Stromal cell of bone marrow (primary cell): ENCODE results near the gene SYT5.

Source experiments
- DNase-seq: peaks from one replicate; pipeline ENCODE4 v3.0.0-alpha.2; 2012; ENCODE audit warnings: low read depth

SYT5 gene

DNA sequence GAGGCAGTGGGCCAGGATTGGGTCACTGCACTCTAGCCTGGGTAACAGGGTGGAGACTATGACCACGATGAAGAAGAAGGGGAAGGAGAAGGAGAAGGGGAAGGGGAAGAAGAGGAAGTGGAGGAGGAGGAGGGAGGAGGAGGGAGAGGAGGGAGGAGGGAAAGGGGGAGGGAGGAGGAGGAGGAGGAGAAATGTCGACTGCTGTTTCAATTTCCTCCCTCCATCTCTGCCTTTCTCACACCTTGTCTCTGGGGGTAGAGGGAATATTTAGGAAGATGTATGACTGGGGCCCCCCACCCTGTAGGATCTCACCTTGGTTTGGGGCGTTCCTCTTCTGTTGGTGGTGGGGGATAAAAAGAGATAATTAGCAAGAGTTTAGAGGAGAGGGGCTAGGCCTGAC is 34.9 kb downstream of the SYT5 start:
- no peak for DNase-seq

DNA sequence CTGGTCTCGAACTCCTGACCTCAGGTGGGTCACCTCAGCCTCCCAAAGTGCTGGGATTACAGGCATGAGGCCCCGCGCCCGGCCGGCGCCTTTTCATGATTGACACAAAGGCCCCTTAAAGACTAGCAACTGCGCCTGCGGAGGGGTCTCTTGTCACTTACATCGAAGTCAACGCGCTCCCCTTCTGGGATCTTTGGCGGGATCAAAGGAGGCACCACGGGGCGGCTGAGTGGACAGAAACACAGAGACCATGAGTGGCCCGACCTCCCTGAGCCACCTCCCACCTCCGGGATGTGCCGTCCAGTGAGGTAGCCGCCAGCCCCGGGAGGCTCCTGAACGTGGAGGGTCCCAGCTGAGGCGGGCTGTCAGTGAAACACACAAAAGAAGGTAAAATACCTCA is 38.4 kb downstream of the SYT5 start:
- no peak for DNase-seq

DNA sequence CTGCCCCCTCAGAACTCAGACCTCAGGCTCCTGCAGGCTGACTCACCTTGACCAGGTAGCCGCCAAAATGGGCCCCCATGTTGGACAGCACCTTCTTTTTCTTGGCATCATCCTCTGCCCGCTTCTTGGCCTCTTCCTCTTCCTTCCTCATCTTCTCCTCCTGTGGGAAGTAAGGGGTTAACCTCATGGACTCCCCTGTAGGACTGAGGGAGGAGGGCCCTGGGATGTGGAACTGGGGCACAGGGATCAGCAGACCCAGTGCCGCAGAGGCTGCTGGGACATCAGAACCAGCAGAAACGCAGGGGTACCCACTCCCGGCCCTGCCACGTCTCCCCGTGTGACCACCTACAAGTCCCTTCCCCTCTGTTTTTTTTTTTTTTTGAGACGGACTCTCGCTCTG is 42.2 kb downstream of the SYT5 start:
- no peak for DNase-seq

DNA sequence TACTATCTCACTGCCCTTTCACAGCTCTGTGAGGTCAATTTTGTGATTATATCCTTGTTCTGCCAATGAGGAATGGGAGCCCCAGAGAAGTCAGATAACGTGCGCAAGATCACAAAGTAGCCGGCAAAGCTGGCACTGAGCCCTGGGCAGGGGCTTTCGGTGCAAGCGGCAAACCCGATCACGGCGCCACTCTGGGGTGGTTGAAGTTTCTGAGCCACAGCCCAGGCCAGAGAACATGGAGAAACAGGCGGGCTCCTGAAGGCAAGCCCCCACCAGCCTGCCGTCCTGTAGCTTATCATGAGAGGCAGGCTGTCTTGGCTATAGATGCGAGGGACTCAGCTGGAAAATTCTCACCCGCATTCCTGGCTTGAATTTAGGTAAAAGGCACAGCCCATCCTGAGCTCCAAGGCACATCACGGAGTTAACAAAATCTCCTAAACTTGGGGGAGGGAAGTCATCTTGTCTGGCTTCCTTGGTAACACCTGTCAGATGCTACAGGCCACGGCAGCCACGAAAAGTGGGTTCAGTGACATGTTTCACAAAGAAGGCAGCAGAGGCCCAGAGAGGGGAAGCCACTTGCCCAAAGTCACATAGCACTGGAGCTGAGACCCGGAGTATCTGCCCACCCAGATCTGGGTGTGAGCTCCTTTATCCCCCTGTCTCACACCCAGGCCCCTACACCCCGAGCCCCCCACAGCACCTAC is 43.5 kb downstream of the SYT5 start:
- no peak for DNase-seq

DNA sequence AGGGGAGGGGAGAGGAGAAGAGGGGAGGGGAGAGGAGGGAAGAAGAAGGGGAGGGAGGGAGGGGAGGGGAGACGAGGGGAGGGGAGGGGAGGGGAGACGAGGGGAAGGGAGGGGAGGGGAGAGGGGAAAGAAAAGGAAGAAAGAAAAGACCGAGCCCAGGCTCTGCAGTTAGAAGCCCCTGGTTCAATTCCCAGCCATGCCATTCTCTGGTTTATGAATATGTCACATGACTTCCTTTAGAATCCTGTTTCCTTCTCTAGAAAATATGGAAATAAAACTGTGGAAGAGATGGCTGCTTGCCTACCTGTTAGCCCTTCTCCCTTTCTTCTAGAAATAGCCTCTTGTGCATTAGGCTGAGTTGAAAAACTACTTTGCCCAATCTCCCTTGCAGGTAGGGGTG is 45.4 kb downstream of the SYT5 start:
- no peak for DNase-seq

DNA sequence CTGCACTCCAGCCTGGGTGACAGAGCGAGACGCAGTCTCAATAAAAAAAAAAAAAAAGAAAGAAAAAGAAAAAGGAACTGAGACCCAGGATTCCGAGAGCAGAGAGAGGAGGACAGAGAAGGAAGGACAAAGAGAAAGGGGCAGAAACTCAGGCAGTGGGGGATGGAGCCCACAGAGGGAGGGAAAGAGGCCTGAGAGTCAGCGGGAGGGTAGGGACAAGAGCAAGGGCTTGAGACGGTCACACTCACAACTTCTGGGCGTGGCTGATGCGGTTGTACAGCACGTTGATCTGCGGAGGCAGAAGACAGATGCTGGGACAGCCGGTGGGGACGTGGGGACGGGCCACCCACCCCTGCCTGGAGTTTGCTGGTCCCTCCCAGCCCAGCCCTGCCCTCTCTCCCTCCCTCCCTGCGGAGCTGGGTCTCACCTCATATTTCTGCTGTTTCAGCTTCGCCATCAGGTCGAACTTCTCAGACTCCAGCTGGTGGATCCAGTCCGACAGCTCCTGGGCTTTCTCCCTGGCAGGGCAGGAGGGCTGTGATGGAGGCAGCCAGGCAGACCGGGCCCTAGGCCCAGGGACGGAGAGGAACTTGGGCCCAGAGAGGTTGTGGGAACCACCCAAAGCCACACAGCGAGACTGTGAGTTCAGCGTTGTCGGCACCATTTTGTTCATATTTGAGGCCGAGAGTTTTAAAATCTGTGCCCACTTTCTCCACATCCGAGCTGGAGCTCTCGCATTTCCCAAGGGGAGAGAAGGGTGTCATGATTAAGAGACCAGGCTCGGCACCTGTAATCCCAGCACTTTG is 46.2 kb downstream of the SYT5 start:
- DNase-seq, result no peak

DNA sequence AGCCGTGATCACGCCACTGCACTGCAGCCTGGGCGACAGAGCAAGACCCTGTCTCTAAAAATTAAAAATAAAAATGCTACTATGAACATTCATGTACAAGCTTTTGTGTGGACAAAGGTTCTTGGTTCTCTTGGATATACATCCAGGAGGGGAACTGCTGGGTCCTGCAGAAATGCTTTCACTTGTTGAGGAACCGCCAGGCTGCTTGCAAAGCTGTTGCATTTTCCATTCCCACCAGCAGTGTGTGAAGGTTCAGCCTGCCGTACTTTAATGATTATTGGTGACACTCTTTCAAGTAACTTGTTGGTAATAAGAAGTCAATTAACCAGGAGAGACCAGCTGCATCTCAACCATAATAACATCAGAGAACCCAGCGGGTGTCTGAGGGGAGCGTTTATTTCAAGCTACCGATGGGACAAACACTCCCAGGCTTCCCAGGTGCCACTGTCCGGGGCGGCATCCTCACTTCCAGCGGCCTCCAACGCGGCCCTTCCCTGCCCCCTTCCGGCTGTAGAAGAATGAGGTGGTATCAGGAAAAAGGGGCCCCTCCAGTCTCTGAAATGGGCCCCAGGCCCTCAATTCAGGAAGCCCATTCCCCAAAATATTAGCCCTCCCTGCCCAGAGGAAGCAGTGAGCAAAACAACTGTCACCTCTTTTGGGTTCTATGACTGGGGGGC is 47.5 kb downstream of the SYT5 start:
- DNase-seq, result no peak

DNA sequence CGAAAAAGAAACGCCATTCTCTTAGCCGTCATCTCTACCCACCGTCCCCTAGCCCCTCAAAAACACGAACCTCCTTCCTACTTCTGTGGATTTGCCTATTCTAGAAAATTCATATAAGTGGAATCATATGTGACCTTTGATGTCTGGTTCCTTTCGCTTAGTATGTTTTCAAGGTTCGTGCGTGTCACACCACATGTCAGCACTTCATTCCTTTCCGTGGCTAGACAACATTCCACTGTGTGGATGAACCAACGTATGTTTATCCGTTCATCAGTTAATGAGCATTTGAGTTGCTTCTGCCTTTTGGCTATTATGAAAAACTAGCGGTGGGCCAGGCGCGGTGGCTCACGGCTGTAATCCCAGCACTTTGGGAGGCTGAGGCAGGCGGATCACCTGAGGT is 48.7 kb downstream of the SYT5 start:
- no peak for DNase-seq
